ENCODE data around the gene ZNF496.
"Not testable (repeated sequence)": the region's sequence is repeated elsewhere in the genome, so short reads cannot be mapped to it uniquely, and the experiment has no call there.

The ZNF496 gene

DNA sequence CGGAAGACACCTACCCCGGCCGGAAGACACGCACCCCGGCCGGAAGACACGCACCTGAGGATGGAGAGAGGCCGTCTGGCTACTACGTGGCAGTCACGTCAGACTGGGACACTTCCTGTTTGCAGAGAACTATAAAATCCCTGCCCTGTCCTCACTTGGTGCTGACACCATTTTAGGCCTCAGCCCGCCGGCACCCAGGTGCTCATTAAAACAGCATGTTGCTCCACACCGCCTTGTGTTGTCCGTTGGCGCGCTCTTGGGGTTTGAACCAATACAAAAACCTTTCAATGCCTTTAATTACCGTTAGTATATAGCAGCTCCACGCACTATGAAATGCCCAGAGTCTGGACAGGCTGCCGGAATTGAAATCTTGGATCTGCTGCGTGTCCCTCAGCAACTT is 41.1 kb downstream of the ZNF496 start (continued):
- TF ChIP-seq, protein P1, sequence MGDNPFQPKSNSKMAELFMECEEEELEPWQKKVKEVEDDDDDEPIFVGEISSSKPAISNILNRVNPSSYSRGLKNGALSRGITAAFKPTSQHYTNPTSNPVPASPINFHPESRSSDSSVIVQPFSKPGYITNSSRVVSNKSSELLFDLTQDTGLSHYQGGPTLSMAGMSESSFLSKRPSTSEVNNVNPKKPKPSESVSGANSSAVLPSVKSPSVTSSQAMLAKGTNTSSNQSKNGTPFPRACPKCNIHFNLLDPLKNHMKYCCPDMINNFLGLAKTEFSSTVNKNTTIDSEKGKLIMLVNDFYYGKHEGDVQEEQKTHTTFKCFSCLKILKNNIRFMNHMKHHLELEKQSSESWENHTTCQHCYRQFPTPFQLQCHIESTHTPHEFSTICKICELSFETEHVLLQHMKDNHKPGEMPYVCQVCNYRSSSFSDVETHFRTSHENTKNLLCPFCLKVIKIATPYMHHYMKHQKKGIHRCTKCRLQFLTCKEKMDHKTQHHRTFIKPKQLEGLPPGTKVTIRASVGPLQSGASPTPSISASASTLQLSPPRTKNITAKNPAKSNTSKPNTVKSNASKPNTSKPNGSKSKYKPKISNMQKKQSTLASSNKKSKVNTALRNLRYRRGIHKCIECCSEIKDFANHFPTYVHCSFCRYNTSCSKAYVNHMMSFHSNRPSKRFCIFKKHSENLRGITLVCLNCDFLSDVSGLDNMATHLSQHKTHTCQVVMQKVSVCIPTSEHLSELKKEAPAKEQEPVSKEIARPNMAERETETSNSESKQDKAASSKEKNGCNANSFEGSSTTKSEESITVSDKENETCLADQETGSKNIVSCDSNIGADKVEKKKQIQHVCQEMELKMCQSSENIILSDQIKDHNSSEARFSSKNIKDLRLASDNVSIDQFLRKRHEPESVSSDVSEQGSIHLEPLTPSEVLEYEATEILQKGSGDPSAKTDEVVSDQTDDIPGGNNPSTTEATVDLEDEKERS (tag by site-specific recombination; IDR thresholded peaks at IDR 0.05) = no peak
- TF ChIP-seq ZNF776 (tag by site-specific recombination; IDR thresholded peaks at IDR 0.05; ENCODE audit: borderline replicate concordance) (no peak), ZNF530 (tag by site-specific recombination; IDR thresholded peaks at IDR 0.05; ENCODE audit: low read depth) (no peak), ZNF596 (tag by site-specific recombination; IDR thresholded peaks at IDR 0.05) (no peak), ZNF10 (tag by site-specific recombination; IDR thresholded peaks at IDR 0.05) (no peak), ZNF629 (tag by site-specific recombination; IDR thresholded peaks at IDR 0.05) (no peak), ZBTB7A (tag by site-specific recombination; IDR thresholded peaks at IDR 0.05; ENCODE audit: low read depth) (no peak)
- TF ChIP-seq, protein P2, sequence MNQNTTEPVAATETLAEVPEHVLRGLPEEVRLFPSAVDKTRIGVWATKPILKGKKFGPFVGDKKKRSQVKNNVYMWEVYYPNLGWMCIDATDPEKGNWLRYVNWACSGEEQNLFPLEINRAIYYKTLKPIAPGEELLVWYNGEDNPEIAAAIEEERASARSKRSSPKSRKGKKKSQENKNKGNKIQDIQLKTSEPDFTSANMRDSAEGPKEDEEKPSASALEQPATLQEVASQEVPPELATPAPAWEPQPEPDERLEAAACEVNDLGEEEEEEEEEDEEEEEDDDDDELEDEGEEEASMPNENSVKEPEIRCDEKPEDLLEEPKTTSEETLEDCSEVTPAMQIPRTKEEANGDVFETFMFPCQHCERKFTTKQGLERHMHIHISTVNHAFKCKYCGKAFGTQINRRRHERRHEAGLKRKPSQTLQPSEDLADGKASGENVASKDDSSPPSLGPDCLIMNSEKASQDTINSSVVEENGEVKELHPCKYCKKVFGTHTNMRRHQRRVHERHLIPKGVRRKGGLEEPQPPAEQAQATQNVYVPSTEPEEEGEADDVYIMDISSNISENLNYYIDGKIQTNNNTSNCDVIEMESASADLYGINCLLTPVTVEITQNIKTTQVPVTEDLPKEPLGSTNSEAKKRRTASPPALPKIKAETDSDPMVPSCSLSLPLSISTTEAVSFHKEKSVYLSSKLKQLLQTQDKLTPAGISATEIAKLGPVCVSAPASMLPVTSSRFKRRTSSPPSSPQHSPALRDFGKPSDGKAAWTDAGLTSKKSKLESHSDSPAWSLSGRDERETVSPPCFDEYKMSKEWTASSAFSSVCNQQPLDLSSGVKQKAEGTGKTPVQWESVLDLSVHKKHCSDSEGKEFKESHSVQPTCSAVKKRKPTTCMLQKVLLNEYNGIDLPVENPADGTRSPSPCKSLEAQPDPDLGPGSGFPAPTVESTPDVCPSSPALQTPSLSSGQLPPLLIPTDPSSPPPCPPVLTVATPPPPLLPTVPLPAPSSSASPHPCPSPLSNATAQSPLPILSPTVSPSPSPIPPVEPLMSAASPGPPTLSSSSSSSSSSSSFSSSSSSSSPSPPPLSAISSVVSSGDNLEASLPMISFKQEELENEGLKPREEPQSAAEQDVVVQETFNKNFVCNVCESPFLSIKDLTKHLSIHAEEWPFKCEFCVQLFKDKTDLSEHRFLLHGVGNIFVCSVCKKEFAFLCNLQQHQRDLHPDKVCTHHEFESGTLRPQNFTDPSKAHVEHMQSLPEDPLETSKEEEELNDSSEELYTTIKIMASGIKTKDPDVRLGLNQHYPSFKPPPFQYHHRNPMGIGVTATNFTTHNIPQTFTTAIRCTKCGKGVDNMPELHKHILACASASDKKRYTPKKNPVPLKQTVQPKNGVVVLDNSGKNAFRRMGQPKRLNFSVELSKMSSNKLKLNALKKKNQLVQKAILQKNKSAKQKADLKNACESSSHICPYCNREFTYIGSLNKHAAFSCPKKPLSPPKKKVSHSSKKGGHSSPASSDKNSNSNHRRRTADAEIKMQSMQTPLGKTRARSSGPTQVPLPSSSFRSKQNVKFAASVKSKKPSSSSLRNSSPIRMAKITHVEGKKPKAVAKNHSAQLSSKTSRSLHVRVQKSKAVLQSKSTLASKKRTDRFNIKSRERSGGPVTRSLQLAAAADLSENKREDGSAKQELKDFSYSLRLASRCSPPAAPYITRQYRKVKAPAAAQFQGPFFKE (tag by site-specific recombination; IDR thresholded peaks at IDR 0.05; ENCODE audit: borderline replicate concordance) = no peak
- TF ChIP-seq, protein P3, sequence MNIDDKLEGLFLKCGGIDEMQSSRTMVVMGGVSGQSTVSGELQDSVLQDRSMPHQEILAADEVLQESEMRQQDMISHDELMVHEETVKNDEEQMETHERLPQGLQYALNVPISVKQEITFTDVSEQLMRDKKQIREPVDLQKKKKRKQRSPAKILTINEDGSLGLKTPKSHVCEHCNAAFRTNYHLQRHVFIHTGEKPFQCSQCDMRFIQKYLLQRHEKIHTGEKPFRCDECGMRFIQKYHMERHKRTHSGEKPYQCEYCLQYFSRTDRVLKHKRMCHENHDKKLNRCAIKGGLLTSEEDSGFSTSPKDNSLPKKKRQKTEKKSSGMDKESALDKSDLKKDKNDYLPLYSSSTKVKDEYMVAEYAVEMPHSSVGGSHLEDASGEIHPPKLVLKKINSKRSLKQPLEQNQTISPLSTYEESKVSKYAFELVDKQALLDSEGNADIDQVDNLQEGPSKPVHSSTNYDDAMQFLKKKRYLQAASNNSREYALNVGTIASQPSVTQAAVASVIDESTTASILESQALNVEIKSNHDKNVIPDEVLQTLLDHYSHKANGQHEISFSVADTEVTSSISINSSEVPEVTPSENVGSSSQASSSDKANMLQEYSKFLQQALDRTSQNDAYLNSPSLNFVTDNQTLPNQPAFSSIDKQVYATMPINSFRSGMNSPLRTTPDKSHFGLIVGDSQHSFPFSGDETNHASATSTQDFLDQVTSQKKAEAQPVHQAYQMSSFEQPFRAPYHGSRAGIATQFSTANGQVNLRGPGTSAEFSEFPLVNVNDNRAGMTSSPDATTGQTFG (tag by site-specific recombination; IDR thresholded peaks at IDR 0.05; ENCODE audit: borderline replicate concordance) = no peak

DNA sequence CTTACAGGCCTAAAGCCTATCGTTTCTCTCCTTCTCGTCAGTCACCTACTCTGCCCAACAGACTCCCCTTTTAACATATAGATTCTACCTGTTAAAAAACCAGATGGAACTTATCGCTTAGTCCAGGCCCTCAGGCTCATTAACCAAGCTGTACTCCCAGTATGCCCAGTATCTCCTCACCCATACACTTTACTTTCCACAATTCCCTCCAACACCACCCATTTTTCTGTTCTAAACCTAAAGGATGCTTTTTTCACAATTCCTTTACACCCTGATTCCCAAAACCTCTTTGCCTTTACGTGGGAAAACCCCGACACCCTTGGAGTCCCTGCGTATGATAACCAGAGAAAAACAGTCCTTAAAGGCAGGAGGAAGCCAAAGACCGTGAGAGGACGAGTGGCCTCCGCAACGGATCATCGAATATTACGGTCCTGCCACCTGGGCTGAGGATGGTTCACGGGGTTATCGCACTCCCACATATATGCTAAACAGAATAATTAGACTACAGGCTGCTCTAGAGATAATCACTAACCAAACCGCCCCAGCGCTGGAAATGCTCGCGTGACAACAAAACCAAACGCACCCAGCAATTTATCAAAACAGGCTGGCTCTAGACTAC is 42.3 kb downstream of the ZNF496 start:
- POLR2A ChIA-PET; H3K4me1 ChIP-seq (ENCODE audit: control insufficient read depth, insufficient read depth, low read length); H3K4me3 ChIP-seq (ENCODE audit: low read depth, low read length); H3K9me3 ChIP-seq (ENCODE audit: control insufficient read depth, insufficient read depth, low read depth, low read length); H3K27ac ChIP-seq (ENCODE audit: extremely low read depth, low read depth, low read length); CTCF ChIA-PET; H3K36me3 ChIP-seq (ENCODE audit: control insufficient read depth in 2 of 2, insufficient read depth in 1 of 2, low read length in 2 of 2): not testable (repeated sequence)

DNA sequence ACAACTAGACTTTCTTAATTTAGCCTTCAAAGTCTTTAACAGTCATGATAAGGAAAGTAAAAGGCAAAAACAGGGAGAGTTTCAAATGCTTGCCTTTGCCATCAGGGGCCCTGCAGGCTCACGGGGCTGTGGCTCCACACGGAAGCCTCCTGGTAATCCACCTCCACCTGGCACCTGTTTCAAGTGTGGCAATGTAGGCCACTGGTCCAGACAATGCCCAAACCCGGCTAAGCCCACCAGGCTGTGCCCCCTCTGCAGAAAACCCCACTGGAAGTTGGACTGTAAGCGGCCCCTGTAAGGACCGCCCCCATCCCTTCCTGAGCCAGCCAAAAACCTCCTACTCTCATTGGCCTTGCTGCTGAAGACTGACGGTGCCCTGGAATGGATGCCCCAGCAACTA is 43.3 kb downstream of the ZNF496 start:
- ChIA-PET POLR2A (no interaction called here), CTCF (no interaction called here)
- Histone ChIP-seq H3K4me3 (ENCODE audit: low read depth, low read length) (no peak overlapping the region), H3K9me3 (ENCODE audit: control insufficient read depth, insufficient read depth, low read depth, low read length) (no peaks in the 10 kb centered on the region), H3K36me3 (ENCODE audit: control insufficient read depth in 2 of 2, insufficient read depth in 1 of 2, low read length in 2 of 2) (no peaks in the 10 kb centered on the region), H3K27ac (ENCODE audit: extremely low read depth, low read depth, low read length) (no peak overlapping the region), H3K4me1 (ENCODE audit: control insufficient read depth, insufficient read depth, low read length) (no peaks in the 10 kb centered on the region)
- TF ChIP-seq ZNF416 (tag by site-specific recombination; IDR thresholded peaks at IDR 0.05) = no peak
- TF ChIP-seq, protein P4, sequence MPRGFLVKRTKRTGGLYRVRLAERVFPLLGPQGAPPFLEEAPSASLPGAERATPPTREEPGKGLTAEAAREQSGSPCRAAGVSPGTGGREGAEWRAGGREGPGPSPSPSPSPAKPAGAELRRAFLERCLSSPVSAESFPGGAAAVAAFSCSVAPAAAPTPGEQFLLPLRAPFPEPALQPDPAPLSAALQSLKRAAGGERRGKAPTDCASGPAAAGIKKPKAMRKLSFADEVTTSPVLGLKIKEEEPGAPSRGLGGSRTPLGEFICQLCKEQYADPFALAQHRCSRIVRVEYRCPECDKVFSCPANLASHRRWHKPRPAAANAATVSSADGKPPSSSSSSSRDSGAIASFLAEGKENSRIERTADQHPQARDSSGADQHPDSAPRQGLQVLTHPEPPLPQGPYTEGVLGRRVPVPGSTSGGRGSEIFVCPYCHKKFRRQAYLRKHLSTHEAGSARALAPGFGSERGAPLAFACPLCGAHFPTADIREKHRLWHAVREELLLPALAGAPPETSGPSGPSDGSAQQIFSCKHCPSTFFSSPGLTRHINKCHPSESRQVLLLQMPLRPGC (tag by site-specific recombination; IDR thresholded peaks at IDR 0.05) = no peak
